ENCODE data around the gene MSRB1. TPM values are rescaled to one million over a fixed set of nuclear protein-coding genes. Genes with fewer than 3 reads are reported as not detected.

MSRB1 gene
- total and polyA plus RNA-seq, 2 donors (not counting 3 experiments of a cell fraction or from before 2014, with no cell fraction given) = 25.0 to 42.1 TPM

- no peaks in the 10 kb centered on the region for H3K79me2 ChIP-seq (ENCODE audit: control insufficient read depth, insufficient read depth, low read length)
- H3K4me1 ChIP-seq (ENCODE audit: control insufficient read depth, extremely low read depth, insufficient read depth, low read length) = no peaks in the 10 kb centered on the region
- H3K9ac ChIP-seq (replicated peaks; ENCODE audit: extremely low read depth, insufficient read depth, low read length) = no peak overlapping the region
- H3K4me3 ChIP-seq (replicated peaks in 1 of 3; ENCODE audit: insufficient read depth in 1 of 3, low read depth in 1 of 3, low read length in 3 of 3) = no peak overlapping the region
- CTCF ChIA-PET = no interaction called here
- dilution Hi-C loops (cut with MboI; ENCODE audit: extremely low pct_ligation_motif_present, low sequenced_read_pairs) = no loop called here
- H3K36me3 ChIP-seq (ENCODE audit: control insufficient read depth in 2 of 2, extremely low read depth in 1 of 2, insufficient read depth in 2 of 2, low read length in 2 of 2) = peaks cover 0 to 1% of the 10 kb centered on the region in 2 experiments
- FAIRE-seq = no peak
- H3K27ac ChIP-seq (ENCODE audit: insufficient read depth, low read depth, low read length) = no peak overlapping the region
- POLR2A ChIA-PET = no interaction called here
- no peaks in the 10 kb centered on the region for H3K27me3 ChIP-seq (ENCODE audit: control insufficient read depth in 2 of 2, insufficient read depth in 2 of 2, low read length in 2 of 2)
- no peaks in the 10 kb centered on the region for H4K20me1 ChIP-seq (replicated peaks; ENCODE audit: control insufficient read depth, extremely low read depth, insufficient read depth, low read length)
- TF ChIP-seq MAX (IDR thresholded peaks at IDR 0.05; ENCODE audit: insufficient read depth, insufficient read length) = no peak
- TF ChIP-seq EZH2 (IDR thresholded peaks at IDR 0.05; ENCODE audit: borderline replicate concordance, low read depth, low read length, severe bottlenecking) = no peak
- TF ChIP-seq GATA2 (IDR thresholded peaks at IDR 0.05; ENCODE audit: insufficient read depth, insufficient read length, low read depth, low read length) = no peak
- no peak for TF ChIP-seq FOS (IDR thresholded peaks at IDR 0.05; ENCODE audit: borderline replicate concordance, insufficient read depth, low read length)
- no peak for TF ChIP-seq CTCF (IDR thresholded peaks at IDR 0.05; ENCODE audit: extremely low read depth in 1 of 2, insufficient read depth in 1 of 2, low read depth in 1 of 2, low read length in 2 of 2)
- no peak for TF ChIP-seq POLR2A (IDR thresholded peaks at IDR 0.05; ENCODE audit: low read depth, low read length)
- TF ChIP-seq JUN (IDR thresholded peaks at IDR 0.05; ENCODE audit: borderline replicate concordance, insufficient read depth, insufficient read length, low read depth) = no peak
- no peak for TF ChIP-seq POLR2AphosphoS5 (IDR thresholded peaks at IDR 0.05; ENCODE audit: insufficient read depth, low read depth, low read length)
- no peak for TF ChIP-seq MYC (IDR thresholded peaks at IDR 0.05; ENCODE audit: low read depth, low read length)
- H3K9me3 ChIP-seq (replicated peaks; ENCODE audit: control insufficient read depth, insufficient read depth, low read length) = no peaks in the 10 kb centered on the region
- H2AFZ ChIP-seq (ENCODE audit: low read depth, low read length) = no peak overlapping the region
- H3K9me1 ChIP-seq (replicated peaks; ENCODE audit: control insufficient read depth, extremely low read depth, insufficient read depth, low read length) = no peaks in the 10 kb centered on the region
- no TSS peak for BruUV-seq (replicated peaks)
- no peak for DNase-seq (ENCODE audit: low read depth, low spot score)
- intact Hi-C loops (cut with micrococcal nuclease) = no loop called here
- no peak overlapping the region for H3K4me2 ChIP-seq (ENCODE audit: insufficient read depth, low read length)
Measured at GRCh38 chr16:1933097-1933661, 9.8 kb downstream of the MSRB1 start.

Measured in endothelial cell of umbilical vein (primary cell).